Panc1 (cell line): ENCODE data around the gene NCK2. TPM values are rescaled to one million over a fixed set of nuclear protein-coding genes. Genes with fewer than 3 reads are reported as not detected.

Experiments
- ATAC-seq: fragments of 200-7000 bp; cut with Tn5 transposase; 2 replicates; pipeline ENCODE4 v1.9.1; 2020; ENCODE audit warnings: mild to moderate bottlenecking, moderate library complexity
- BruUV-seq: library from RNA; stranded (reverse); fragments of 400-500 nt; replicated peaks from 2 replicates; lab custom pipeline; 2021; lab: Mats Ljungman, UMichigan
- CTCF ChIA-PET: fragments of 300-600 bp; sonication (Branson Sonifier 250); formaldehyde crosslinking; loops from one replicate; lab custom pipeline; 2022; ENCODE audit warnings: antibody characterized with exemption; lab: Charles Lee
- POLR2A ChIA-PET: fragments of 300-600 bp; sonication (Branson Sonifier 250); formaldehyde crosslinking; loops from one replicate; lab custom pipeline; 2022; ENCODE audit warnings: antibody characterized with exemption; lab: Charles Lee
- DNase-seq: peaks from one replicate; pipeline ENCODE4 v3.0.0-alpha.2; 2010; ENCODE audit warnings: low read depth, low spot score
- H3K27ac ChIP-seq: 2 replicates; pipeline ENCODE4 v1.5.1; 2011; ENCODE audit warnings: mild to moderate bottlenecking, low read length, inconsistent platforms
- H3K27me3 ChIP-seq: fragments of 200-500 bp; sonication (Bioruptor generic); 2 replicates; pipeline ENCODE4 v1.6.0; 2014; ENCODE audit warnings: low read length, inconsistent platforms; ENCODE audit not compliant: control insufficient read depth, insufficient read depth
- H3K36me3 ChIP-seq: fragments of 200-500 bp; sonication (Bioruptor generic); 2 replicates; pipeline ENCODE4 v1.5.1; 2014; ENCODE audit warnings: inconsistent platforms, mild to moderate bottlenecking, low read length, moderate library complexity; ENCODE audit not compliant: control insufficient read depth, insufficient read depth
- H3K4me1 ChIP-seq: 2 replicates; pipeline ENCODE4 v1.5.1; 2011; ENCODE audit warnings: inconsistent platforms, mild to moderate bottlenecking, low read length, moderate library complexity; ENCODE audit not compliant: control insufficient read depth, insufficient read depth
- H3K4me3 ChIP-seq, 2 experiments: 2 replicates each; pipeline ENCODE4 v1.5.1; 2011 to 2012; ENCODE audit warnings: low read depth in 2 of 2, low read length in 2 of 2, mild to moderate bottlenecking in 2 of 2, inconsistent platforms in 1 of 2, moderate library complexity in 1 of 2
- H3K9me3 ChIP-seq: fragments of 200-500 bp; sonication (Bioruptor generic); 2 replicates; pipeline ENCODE4 v1.5.1; 2014; ENCODE audit warnings: low read depth, mild to moderate bottlenecking, inconsistent platforms, low read length, moderate library complexity; ENCODE audit not compliant: control insufficient read depth, insufficient read depth
- CTCF ChIP-seq: fragments of 450-650 bp; IDR thresholded peaks from 2 replicates; pipeline ENCODE4 v1.5.1; 2017; ENCODE audit warnings: mild to moderate bottlenecking
- POLR2AphosphoS5 ChIP-seq: IDR thresholded peaks from 2 replicates; pipeline ENCODE4 v1.6.1; 2012; ENCODE audit warnings: mild to moderate bottlenecking, low read depth, low read length, moderate library complexity
- REST ChIP-seq, 2 experiments: IDR thresholded peaks; 2 replicates each; pipeline ENCODE4 v1.6.1; 2011 to 2012; ENCODE audit warnings: low read depth in 2 of 2, control low read depth in 1 of 2, low read length in 1 of 2, mild to moderate bottlenecking in 1 of 2, moderate library complexity in 1 of 2; ENCODE audit not compliant: insufficient read depth in 1 of 2
- SIN3A ChIP-seq: IDR thresholded peaks from 2 replicates; pipeline ENCODE4 v1.6.1; 2012; ENCODE audit warnings: low read depth, mild to moderate bottlenecking, low read length, moderate library complexity, borderline replicate concordance; ENCODE audit not compliant: insufficient read depth
- TCF7L2 ChIP-seq: IDR thresholded peaks from 2 replicates; pipeline ENCODE4 v1.6.1; 2011; ENCODE audit warnings: mild to moderate bottlenecking, low read depth, low read length, inconsistent platforms
- in situ Hi-C: cut with HindIII; loops from 2 replicates; pipeline ENCODE4 v1.10.0; 2016; ENCODE audit warnings: low sequenced_read_pairs, low pct_unique_long_range_greater_than_20kb
- intact Hi-C: fragments of 100-400 bp; cut with micrococcal nuclease; formaldehyde crosslinking; loops from one replicate; pipeline ENCODE4 v1.10.0; 2022; ENCODE audit not compliant: unreplicated experiment
- total RNA-seq: library from RNA; stranded (reverse); gene quantifications from one replicate; pipeline ENCODE4 v1.2.1, GENCODE V29; 2021; ENCODE audit not compliant: unreplicated experiment

Gene NCK2
- total RNA-seq, 1 experiment from 2014 or later = 60.7 TPM

GRCh38 chr2:105794926-105795574, 50.3 kb downstream of the NCK2 start:
- TF ChIP-seq REST (IDR thresholded peaks at IDR 0.05; ENCODE audit: insufficient read depth in 1 of 2, low read depth in 2 of 2, low read length in 1 of 2) = no peak
- TF ChIP-seq CTCF = no peak
- no peak for TF ChIP-seq POLR2AphosphoS5
- TF ChIP-seq TCF7L2 = no peak
- no peak for TF ChIP-seq SIN3A
- no peaks in the 10 kb centered on the region for H3K27me3 ChIP-seq
- no peaks in the 10 kb centered on the region for H3K36me3 ChIP-seq
- in situ Hi-C loops = no loop called here
- no TSS peak for BruUV-seq
- H3K4me3 ChIP-seq = no peak overlapping the region
- no peak overlapping the region for H3K27ac ChIP-seq
- intact Hi-C loops = no loop called here
- no peaks in the 10 kb centered on the region for H3K9me3 ChIP-seq
- ATAC-seq = no peak
- ChIA-PET POLR2A (no interaction called here), CTCF (no interaction called here)
- DNase-seq = no peak
- H3K4me1 ChIP-seq = 0 out of 2 replicates have a peak, but pooled peaks cover 2% of the 10 kb centered on the region

GRCh38 chr2:105795575-105795934, 50.8 kb downstream of the NCK2 start:
- POLR2A ChIA-PET = no interaction called here
- no peaks in the 10 kb centered on the region for H3K27me3 ChIP-seq
- in situ Hi-C loops (no loop called here), intact Hi-C loops (no loop called here)
- no peaks in the 10 kb centered on the region for H3K9me3 ChIP-seq
- BruUV-seq = no TSS peak
- no peak overlapping the region for H3K4me3 ChIP-seq
- H3K4me1 ChIP-seq = 0 out of 2 replicates have a peak, but pooled peaks cover 2% of the 10 kb centered on the region
- ATAC-seq (no peak), DNase-seq (no peak)
- no peaks in the 10 kb centered on the region for H3K36me3 ChIP-seq
- no peak for TF ChIP-seq SIN3A
- no peak for TF ChIP-seq REST (IDR thresholded peaks at IDR 0.05; ENCODE audit: insufficient read depth in 1 of 2, low read depth in 2 of 2, low read length in 1 of 2)
- TF ChIP-seq POLR2AphosphoS5 = no peak
- TF ChIP-seq CTCF = no peak
- TF ChIP-seq TCF7L2 = no peak
- CTCF ChIA-PET = no interaction called here
- no peak overlapping the region for H3K27ac ChIP-seq
